ENCODE data around the gene PRR13.
"Not testable (repeated sequence)": the region's sequence is repeated elsewhere in the genome, so short reads cannot be mapped to it uniquely, and the experiment has no call there.

The PRR13 gene

DNA sequence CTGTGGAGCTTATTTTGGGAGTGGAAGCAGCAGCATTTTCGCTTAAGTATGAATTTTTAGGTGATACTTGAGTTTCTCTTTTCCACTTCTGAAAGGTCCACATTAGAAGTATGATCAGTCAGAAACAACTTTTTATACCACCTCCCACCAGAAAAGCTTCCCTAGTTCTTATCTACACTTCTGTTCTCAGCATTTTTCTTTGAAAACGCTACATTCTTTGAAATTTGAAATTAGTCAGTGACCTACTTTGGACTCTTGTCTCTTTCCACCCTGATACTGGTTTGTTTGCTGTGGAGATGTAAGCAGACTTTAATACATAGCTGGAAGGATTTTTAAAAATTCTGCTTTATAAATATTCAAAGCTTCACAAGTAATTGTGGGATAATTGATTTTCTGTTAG, 32.5 kb downstream of the PRR13 start:
- FAIRE-seq = no peak

DNA sequence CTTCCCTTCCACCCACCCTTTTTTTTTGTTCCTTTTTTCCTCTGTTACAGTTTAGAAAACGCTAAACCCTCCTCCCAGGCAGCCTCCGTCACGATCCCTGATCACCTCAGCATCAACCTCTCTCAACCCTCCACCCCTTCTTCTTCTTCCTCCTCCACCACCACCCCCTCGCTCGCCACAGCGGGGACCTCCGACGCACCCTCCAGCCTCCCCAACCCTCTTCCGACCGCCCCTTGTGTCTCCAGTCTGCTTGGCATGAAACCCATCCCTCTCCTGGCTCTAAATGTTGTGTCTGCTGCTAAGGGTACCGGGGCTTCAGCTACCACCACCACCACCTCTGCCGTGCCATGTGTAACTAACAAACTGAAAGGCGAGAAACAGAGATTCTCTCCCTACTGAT, 33.3 kb downstream of the PRR13 start:
- no peak for FAIRE-seq

DNA sequence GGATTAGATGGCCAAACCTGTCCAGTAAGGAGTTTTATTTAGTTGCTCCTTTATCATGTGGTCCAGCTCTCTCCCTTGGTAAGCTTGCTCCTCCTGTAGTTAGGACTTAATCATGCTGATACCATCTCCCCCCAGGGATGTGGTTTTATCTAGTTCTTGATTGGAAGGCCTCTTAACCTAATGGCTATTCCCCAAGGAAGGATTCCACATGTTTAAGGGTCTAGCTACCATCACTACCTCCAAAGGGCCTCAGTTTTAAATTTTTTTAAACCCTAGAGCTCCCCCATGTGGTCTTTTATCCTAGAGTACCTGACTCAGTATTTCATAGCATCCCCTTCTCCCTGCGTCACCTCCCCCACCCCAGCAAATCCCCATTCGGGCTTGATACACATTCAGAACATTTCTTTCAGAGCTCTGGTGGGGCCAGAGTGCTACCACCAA, 35.3 kb downstream of the PRR13 start:
- FAIRE-seq = no peak

DNA sequence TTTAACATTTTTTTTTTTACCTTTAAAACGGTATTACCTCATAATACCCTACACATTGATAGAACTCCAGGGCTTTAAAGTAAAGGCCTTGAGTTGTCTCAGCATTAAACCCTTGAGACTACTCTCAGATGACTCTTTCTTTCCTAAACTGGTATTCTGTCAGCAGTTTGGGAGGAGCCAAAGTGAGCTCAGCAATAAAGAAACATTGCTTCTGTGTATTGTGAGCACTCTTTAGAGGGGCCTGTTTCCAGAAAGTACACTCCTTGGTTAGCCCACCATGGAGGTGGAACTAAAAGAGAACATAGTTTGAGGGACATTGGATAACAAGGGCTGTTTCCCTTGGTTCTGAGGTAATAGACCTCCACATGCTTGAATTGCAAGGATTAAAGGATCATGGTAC, 37.3 kb downstream of the PRR13 start:
- FAIRE-seq = no peak

DNA sequence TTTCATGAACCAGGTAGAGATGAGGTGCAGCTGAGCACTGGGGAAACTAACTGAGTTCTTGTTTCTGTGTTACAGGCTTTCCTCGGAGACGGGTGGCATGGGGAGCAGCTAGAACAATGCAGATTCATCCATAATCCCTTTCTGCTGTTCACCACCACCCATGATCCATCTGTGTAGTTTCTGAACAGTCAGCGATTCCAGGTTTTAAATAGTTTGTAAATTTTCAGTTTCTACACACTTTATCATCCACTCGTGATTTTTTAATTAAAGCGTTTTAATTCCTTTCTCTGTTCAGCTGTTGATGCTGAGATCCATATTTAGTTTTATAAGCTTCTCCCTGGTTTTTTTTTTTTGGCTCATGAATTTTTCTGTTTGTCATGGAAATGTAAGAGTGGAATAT, 37.8 kb downstream of the PRR13 start:
- FAIRE-seq = no peak

DNA sequence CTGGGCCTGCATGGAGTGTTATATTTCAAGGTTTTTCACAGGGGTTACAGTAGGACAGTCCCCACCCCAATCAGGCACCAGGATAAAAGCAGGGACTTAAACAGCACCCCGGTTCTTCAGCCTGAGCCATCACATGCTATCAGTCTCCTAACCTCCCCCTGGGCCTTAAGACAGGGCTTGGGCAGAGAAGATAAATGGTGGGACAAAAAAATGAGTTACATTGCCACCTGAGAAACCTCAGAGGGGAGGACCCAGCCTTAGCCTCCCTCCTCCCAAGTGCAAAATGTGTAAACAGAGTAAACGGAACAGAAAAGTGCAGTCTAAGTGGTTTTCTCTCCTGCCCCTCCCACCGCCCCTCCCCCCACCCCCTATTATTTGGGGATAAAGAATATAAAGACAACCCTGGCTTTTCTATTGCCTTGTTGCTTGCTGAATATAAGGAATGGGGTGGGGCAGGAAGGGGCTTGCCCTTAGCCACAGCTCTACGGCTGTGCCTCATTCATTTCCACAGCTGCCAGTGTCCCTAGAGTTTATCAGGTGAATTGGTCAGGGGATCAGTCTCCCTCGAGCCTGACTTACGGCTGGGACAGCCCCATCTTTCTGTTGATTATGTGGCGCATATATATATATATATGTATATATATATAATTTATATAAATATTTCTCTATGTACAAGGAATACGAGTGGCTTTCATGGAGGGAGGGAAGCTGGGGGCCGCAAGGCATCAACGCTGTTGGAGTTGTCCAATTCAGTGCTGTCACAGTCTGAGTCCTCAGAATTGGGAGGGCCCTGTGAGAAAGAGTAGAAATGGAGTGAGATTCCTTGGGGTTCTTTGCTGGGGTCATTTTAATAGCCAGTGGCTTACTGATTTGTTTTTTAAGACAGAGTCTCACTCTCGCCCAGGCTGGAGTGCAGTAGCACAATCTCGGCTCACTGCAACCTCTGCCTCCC, 39.2 kb downstream of the PRR13 start:
- FAIRE-seq = no peak

DNA sequence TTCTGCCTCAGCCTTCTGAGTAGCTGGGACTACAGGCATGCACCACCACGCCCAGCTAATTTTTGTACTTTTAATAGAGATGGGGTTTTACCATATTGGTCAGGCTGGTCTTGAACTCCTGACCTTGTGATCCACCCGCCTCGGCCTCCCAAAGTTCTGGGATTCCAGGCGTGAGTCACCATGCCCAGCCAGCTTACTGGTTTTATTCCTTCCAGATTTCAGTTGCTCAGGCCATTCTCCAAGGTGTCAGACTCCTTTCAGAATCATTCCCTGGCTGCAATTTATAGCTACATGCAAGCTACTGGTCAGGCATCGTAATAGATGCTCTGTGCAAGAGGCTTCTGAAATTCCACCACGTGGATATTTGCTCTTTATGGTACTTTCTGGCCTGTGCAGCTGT, 39.9 kb downstream of the PRR13 start:
- FAIRE-seq = not testable (repeated sequence)

DNA sequence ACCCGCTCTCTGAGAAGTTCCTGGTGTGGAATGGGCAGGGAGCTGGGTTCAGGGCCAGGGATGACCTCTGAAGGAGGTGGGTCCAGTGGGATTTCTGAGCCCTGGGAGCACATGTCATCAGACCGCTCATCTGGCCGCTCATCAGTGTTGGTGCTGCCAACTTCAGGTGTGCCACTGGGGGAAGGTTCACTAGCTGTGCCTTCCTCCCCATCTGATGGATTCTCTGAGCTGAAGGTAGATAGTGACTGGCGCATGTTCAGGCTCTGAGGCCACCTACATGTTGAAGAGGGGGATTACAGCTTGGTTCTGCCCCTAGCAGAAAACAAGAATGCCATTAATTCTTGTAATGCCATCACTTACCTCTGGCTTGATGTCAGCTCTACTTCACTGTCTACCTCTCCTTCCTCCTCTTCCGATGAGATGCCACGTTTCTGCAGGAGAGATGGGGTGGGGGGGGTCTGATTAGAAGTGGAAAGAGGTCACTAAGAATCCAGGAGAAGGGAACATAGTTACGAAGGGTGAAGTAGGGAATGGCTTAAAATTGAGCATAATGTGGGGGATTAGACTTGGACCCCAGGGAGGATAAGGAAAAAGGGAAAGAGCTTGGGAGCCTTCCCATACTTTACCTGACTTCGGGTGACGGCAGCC, 40.5 kb downstream of the PRR13 start:
- FAIRE-seq = no peak

DNA sequence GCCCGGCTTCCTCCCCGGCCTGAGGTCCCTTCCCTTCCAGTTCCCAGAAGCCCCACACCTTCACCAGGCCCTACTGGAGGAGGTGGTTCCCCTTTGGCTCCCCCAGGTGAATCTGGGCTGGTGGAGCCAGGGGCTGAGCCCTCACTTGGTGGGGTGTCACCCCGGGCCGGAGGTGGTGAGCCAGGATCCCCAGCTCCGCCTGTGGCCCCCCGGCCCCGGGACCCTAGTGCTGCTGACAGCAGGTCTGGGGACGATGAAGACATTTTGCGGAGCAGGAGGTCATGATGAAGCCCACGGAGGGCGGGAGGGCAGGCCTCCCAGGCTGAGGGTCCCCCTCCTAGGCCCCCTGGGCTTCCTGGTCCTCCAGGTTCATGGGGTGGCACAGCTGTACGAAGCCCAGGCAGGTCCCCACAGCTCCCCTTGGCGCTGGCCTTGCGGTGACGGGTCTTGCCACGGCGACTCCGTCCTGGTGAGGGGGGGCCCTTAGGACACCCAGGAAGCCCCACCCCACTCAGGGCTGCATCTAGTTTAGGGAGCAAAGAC, 41.2 kb downstream of the PRR13 start:
- no peak for FAIRE-seq

DNA sequence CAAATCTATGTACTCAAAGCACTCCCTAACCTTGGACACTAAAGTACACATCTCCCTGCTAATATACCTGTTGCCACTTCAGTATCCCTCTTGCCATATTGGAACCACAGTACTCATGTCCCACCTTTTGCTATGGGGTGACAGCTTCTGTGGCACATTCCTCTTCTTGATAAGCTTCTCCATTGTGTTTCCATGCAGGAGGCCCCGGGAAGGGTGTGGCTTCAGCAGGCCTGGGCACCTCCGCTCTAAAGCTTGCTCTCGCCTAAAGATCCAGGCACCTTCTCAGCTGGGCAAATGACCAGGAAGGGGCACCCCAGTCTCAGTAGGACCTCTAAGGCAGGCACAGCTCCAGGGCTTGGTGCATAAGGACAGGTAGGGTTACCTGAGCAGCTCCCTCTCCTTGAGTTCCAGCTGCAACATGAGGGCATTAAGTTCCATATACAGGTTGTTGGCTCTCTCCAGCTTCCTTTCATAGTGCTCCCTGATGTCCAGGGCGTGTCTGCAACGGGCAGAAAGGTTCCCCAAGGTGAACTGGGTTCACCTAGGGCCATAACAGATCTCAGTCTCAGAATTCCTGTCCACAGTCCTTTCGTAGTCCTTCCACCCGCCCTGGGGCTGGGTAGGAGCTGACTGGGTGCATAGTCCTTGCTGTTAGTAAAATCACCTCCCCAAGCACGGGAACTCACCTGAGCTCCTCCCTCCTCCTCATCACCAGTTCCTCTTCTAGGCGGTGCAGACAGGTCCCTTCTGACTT, 41.9 kb downstream of the PRR13 start:
- FAIRE-seq = no peak

DNA sequence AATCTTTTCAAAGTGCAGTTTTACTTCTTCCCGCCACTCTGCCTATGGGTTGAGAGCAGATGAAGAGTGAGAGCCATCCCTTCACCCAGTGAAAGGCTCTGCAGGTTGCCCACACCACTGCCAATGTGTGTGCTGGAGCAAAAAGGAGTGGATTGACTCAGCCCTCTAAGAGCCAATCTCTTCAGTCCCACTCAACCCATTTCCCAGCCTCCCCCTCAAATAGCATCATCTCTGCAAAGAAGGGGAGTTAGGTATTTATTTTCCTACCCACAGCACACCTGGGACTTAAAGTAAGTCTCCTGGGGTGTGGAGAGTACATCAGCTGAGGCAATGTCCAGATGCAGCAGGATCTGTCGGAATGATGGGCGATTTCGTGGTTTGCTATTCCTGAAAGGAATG, 42.4 kb downstream of the PRR13 start:
- FAIRE-seq = no peak

DNA sequence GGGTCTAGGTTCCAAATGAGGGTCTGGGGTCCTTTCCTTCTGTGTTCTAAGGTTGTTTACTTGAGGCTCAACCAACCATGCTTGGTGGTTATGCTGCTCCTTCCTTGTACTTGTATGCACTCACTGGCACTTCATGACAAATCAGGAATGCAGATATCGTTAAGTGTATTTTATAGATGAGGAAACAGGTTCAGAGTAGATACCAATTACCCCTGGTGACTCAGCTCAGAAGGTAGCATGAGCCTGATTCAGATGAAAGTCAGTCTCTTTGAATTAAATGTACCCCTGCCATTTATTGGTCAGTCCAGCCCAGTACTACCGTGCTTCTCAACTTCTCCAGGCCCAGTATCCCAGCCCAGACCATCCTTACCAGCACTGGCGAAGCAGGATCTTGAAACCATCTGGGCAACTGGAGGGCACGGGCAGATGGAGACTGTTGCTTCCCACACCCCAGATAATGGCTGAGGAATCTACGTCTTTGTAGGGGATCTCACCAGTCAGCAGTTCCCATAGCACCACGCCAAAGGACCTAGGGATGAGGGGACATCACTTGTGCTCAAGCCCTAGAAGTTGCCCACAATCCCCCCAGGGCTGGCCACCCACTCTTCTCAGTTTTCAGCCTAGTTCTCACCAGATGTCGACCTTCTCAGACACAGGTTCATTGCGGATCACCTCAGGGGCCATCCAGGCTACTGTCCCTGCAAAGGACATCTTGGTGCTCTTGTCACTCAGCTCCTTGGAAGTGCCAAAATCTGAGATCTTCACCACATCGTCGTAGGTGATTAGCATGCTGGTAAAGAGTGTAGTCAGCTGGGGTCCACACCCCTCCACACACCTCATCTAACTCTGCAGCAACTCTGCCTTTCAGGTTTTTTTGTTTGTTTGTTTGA, 43.4 kb downstream of the PRR13 start:
- FAIRE-seq = no peak

DNA sequence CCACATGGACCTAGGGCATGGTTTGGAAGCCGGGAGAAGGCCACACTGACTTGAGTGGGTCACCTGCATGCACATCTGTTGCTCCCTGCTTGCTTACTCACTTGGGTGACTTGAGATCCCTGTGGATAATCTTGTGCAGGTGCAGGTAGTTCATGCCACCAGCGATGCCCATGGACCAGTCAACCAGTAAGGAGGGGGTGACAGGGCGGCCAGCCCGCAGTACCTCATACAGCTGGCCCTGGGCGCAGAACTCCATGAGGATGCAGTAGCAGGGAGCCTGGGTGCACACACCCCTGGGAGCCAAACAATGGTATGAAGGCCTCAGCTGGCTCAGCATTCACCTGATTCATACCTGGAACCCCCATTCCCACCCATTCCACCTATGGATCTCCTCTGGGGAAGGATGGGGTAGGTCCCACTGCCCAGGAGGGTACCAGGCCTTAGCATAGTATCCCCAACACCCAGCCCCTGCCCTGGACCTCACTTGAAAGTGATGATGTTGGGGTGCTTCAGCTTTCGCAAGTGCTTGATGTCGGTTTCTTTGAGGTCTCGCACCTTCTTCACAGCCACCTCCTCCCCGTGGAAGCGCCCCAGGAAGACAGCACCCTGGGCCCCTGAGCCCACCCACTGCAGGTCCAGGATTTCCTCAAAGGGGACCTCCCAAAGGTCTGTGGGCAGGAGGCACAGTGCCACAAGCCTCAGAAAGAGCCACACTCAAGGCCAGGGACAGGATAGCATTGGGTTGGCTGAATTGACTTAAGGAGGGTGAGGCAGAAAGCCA, 44.6 kb downstream of the PRR13 start:
- FAIRE-seq = no peak

DNA sequence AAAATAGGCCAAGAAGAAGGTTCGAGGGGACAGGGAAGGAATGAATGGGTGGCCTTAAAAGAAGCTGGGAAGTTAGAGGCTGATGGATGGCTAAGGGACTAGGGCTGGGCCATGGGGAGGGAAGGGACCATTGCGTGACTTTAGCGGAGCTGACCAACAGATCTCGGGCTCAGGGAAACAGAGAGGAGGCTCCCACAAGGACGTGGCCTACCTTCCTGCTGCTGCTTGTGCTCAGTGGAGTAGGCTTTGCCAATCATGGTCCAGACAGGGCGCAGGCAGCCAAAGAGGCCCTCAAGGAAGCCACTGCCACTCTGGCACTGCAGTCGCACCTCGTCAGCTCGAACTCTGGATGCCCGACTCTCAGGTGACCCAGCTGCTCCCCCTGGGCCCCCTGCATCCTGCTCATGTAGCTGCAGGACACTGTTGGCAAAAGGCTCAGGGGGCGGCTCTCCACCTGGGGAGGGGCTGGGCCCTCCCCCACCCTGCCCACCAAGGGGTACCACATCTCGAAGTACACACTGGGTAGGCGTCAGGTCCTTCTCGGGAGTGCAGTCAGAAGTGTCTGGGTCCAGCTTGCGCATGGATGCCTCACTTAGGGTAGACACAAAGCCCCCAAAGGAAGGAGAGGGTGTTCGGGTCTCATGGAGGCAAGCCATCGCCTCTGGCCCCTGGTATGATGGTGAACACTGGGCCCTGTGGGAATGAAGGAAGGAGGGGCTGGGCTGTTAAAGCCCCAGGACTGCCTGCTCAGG, 45.4 kb downstream of the PRR13 start:
- FAIRE-seq = no peak

DNA sequence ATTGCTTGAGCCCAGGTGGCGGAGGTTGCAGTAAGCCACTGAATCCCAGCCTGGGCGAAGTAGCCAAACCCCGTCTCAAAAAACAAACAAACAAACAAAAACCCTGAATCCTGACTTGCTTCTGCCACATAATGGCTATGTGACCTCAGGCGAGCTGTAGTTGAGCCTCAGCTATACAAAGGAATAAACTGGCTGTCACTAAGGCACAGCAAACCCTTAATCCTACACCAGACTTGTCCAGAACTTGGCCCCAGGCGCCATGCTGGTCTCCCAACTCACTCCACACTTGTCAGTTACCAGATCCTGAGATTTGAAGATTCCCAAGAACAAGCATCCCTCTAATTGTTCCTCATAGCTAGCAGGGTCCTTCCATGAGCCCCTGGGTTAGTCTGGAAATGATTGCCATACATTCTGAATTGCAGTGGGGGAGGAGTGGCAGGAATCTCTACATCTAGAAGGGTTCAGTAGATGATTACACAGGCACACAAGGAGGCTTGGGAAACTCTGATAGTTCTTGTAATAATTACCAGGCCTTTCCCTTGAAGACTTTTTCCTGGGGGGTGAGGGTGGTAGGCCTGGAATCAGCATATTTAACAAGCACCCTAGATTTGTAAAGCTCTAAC, 47.8 kb downstream of the PRR13 start:
- no peak for FAIRE-seq

DNA sequence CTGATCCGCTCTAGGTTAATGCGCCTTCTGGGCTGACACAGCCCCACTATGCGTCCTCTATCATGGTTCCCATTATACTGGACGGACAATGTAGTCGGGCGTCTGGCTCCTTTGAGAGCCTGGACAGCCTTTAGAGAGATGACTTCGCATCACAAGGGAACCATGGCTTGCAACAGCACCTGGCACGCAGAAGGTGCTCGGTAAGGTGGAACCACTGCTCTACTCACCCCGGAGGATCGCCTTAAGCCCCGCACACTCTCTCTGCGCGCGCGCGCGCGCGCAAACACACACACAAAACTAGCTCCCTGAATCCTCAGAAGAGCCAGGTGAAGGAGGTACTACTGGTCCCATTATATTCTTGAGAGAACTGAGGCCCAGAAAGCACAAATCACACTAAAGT, 50.7 kb downstream of the PRR13 start:
- no peak for FAIRE-seq

DNA sequence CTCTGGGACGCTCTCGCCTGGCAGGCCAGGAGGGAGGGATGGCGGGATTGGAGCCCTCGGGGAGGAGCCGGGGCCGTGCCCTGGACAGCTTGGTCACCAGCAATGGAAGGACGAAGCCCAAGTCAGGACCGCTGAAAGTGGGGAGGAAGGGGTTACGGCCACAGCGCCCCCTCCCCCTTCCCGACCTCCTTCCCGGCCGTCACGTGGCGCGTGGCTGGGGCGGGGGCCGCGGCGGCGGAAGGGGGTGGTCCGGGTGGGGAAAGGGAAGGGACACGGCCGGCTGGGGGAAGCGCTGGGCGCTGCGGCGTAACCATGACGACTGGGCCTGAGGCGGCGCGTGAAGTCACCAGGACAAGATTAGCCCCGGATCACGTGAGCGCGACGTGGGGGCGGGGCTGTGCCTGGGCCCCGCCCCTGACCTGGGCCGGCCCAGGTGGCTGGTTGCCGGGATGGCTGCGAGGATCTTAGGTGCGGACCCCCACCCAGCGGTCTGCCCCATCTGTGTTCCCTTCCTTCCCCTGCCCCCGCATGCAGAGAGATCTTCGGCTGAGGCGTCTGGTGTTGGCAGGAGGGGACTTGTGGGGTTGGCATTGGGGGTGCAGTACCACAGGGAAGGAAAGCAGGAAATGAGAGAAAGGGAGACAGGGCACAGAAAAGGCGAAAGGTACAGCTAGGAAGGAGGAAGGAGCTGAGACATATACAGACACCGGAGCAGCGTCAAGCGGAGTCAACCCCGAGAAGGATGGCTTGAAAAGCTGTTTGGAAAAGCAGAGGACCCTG, 51.5 kb downstream of the PRR13 start:
- FAIRE-seq = no peak

DNA sequence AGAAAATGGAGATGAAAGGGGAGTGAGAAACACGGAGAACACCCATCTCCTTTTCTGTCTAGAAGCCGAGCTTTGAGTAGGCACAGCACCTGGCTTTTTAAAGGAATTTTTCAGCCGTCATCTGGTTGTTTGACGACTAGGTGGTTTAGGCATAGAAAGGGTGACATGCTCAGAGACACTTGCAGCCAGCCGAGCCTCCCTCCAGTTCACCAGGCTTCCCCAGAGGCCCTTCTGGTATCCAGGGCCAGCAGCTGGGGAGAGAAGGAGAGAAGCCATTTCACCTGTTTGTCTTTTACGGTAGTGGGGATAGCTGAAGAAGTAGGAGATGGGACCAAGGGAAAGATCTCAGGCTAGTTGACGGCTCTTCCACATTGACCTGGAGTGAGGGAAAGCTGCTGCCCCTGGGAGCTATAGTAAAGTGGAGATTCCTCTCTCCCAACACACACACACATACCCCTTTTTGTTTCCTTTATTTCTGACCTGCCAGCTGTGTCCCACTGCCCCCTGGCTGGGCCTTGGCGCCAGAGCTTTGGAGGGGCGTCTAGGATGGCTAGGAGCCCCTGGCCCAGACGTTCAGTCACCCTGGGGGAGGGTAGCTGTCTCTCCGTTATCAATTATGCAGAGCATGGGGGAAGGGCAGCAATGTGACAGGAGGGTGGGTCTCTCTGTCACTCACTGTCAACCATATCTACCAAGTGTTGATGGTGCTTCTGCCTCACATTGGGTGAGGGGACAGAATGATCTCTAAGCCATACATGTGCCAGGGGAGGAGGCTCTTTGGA, 52.3 kb downstream of the PRR13 start:
- no peak for FAIRE-seq
